ENCODE measurements around the gene ATAD1. TPM values are rescaled to one million over a fixed set of nuclear protein-coding genes. Genes with fewer than 3 reads are reported as not detected.
"Not testable (repeated sequence)": the region's sequence is repeated elsewhere in the genome, so short reads cannot be mapped to it uniquely, and the experiment has no call there.

The ATAD1 gene
- total RNA-seq, 2 experiments from 2014 or later, result 33.7 to 38.7 TPM

DNA sequence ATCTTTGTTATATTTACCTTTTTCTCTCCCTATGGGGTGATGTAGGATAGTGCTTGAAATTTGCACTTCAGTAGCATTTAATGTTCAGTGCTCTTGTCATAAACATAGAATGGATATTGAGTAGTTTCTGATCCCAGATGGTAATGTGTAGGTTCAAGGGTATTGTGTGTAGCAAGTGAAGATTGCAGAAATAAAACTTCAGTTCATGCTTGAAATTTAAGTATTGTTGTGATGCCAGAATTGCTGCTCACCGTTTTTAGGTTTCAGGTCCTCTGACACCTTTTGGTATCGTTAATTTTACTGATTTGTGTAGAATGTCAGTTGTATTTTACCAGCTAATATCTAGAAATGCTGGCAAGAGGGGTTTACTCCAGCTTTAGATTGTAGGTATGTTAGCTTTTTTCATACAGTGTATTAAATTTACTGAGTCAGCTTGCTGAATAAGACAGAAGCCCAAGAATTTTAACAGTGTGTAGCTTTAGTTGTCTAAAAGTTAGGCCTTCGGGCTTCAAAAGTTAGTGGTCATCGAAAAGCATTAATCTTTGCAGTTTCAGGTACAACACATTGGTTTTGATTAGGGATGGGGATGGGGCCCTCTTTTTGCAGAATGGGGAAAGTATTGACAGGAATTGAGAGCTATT lies 47.3 kb upstream of the ATAD1 start:
- peaks cover 67% of the 10 kb centered on the region for H3K4me1 Mint-ChIP-seq (ENCODE audit: low read depth)
- ChIA-PET CTCF (interaction anchor here (1.0 to 1.6 kb wide), 5 partner anchors 10 to 524 kb away, joined by 3 to 7 read pairs (median 4); no protein-coding TSS in a partner anchor), POLR2A (interaction anchor here (0.6 to 6.7 kb wide), 6 partner anchors 9 to 521 kb away, joined by 3 to 168 read pairs (median 10); no protein-coding TSS in a partner anchor)
- TF ChIP-seq, protein P1, sequence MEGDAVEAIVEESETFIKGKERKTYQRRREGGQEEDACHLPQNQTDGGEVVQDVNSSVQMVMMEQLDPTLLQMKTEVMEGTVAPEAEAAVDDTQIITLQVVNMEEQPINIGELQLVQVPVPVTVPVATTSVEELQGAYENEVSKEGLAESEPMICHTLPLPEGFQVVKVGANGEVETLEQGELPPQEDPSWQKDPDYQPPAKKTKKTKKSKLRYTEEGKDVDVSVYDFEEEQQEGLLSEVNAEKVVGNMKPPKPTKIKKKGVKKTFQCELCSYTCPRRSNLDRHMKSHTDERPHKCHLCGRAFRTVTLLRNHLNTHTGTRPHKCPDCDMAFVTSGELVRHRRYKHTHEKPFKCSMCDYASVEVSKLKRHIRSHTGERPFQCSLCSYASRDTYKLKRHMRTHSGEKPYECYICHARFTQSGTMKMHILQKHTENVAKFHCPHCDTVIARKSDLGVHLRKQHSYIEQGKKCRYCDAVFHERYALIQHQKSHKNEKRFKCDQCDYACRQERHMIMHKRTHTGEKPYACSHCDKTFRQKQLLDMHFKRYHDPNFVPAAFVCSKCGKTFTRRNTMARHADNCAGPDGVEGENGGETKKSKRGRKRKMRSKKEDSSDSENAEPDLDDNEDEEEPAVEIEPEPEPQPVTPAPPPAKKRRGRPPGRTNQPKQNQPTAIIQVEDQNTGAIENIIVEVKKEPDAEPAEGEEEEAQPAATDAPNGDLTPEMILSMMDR (IDR thresholded peaks at IDR 0.05), result no peak
- peak in 1 of 14 experiments; percentile 11 for DNase-seq
- no peaks in the 10 kb centered on the region for H3K9me3 Mint-ChIP-seq
- peaks cover 47% of the 10 kb centered on the region for H3K36me3 Mint-ChIP-seq (ENCODE audit: low read depth)
- peak overlapping the region; percentile 88 for H3K27ac Mint-ChIP-seq
- no peaks in the 10 kb centered on the region for H3K27me3 Mint-ChIP-seq
- ATAC-seq (ENCODE audit: poor library complexity), result no peak
- intact Hi-C loops (cut with DNase I, micrococcal nuclease), result loop anchor here in 1 of 2 experiments (1.0 to 10.0 kb wide), 3 partner anchors 9 to 949 kb away; no protein-coding TSS in a partner anchor
- H3K4me1 ChIP-seq (ENCODE audit: insufficient read depth, low read length), result peaks cover 25% of the 10 kb centered on the region
- no peak overlapping the region for H3K27ac ChIP-seq (ENCODE audit: low read depth in 1 of 2, low read length in 2 of 2)
- no peaks in the 10 kb centered on the region for H3K9me3 ChIP-seq (ENCODE audit: control insufficient read depth in 1 of 2, insufficient read depth in 1 of 2, low read length in 2 of 2)
- no peaks in the 10 kb centered on the region for H3K27me3 ChIP-seq (ENCODE audit: control insufficient read depth in 1 of 2, insufficient read depth in 2 of 2, low read length in 2 of 2)
- no peaks in the 10 kb centered on the region for H3K36me3 ChIP-seq (ENCODE audit: insufficient read depth, low read length)
- peak overlapping the region; percentile 96 for H3K4me3 Mint-ChIP-seq
- peak overlapping the region; percentile 94 for H3K4me3 ChIP-seq (ENCODE audit: low read length)

DNA sequence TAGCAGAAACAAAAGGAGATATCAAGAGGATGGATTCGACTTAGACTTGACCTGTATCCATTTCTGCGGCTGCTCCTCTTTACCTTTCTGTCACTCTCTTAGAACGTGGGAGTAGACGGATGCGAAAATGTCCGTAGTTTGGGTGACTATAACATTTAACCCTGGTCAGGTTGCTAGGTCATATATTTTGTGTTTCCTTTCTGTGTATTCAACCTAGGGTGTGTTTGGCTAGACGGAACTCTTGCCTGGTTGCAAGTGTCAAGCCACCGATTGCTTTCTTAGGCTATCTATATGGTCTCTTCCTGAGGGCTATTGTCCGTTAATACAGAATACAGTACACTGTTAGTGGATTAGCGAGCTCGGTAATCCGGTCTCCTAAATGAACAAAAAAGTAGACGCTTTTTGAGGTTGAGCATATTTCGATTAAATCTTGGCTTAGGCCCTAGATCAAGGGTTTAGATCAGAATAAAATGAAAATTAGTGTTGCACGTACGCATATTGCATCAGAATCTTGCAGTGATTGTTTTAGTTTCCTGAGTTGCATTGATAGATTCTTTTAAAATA lies 46.6 kb upstream of the ATAD1 start:
- ChIA-PET POLR2A (interaction anchor here (0.6 to 6.7 kb wide), 12 partner anchors 10 to 1537 kb away, joined by 3 to 168 read pairs (median 20); partner anchors contain the start of genes ATAD1 and RNLS), CTCF (interaction anchor here (3.6 kb wide), 1 partner anchor 46 kb away, joined by 13 read pairs; the partner anchor contains the start of gene ATAD1)
- H3K9me3 Mint-ChIP-seq, result no peaks in the 10 kb centered on the region
- no peak for ATAC-seq (ENCODE audit: poor library complexity)
- TF ChIP-seq, protein P1 (IDR thresholded peaks at IDR 0.05), result no peak
- Histone ChIP-seq H3K36me3 (ENCODE audit: insufficient read depth, low read length) (no peaks in the 10 kb centered on the region), H3K9me3 (ENCODE audit: control insufficient read depth in 1 of 2, insufficient read depth in 1 of 2, low read length in 2 of 2) (no peaks in the 10 kb centered on the region), H3K27ac (ENCODE audit: low read depth in 1 of 2, low read length in 2 of 2) (peak overlapping the region in 1 of 2 donors; percentile 8), H3K27me3 (ENCODE audit: control insufficient read depth in 1 of 2, insufficient read depth in 2 of 2, low read length in 2 of 2) (no peaks in the 10 kb centered on the region), H3K4me3 (ENCODE audit: low read length) (peak overlapping the region; percentile 94), H3K4me1 (ENCODE audit: insufficient read depth, low read length) (peaks cover 27% of the 10 kb centered on the region)
- peaks cover 65% of the 10 kb centered on the region for H3K4me1 Mint-ChIP-seq (ENCODE audit: low read depth)
- no peak for DNase-seq
- intact Hi-C loops (cut with DNase I, micrococcal nuclease), result loop anchor here (1.0 to 10.0 kb wide), 7 partner anchors 10 to 950 kb away; partner anchors contain the start of gene ATAD1 (in 1 of the 2)
- peak overlapping the region; percentile 88 for H3K27ac Mint-ChIP-seq
- H3K36me3 Mint-ChIP-seq (ENCODE audit: low read depth), result peaks cover 45% of the 10 kb centered on the region
- H3K27me3 Mint-ChIP-seq, result no peaks in the 10 kb centered on the region
- peak overlapping the region; percentile 96 for H3K4me3 Mint-ChIP-seq

DNA sequence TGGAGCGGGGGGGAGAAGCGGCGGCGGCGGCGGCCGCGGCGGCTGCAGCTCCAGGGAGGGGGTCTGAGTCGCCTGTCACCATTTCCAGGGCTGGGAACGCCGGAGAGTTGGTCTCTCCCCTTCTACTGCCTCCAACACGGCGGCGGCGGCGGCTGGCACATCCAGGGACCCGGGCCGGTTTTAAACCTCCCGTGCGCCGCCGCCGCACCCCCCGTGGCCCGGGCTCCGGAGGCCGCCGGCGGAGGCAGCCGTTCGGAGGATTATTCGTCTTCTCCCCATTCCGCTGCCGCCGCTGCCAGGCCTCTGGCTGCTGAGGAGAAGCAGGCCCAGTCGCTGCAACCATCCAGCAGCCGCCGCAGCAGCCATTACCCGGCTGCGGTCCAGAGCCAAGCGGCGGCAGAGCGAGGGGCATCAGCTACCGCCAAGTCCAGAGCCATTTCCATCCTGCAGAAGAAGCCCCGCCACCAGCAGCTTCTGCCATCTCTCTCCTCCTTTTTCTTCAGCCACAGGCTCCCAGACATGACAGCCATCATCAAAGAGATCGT lies 46.0 kb upstream of the ATAD1 start:
- CTCF ChIA-PET, result interaction anchor here (3.6 kb wide), 1 partner anchor 45 kb away, joined by 13 read pairs; the partner anchor contains the start of gene ATAD1
- H3K27ac Mint-ChIP-seq, result peak overlapping the region; percentile 88
- POLR2A ChIA-PET, result interaction anchor here (0.6 to 6.7 kb wide), 19 partner anchors 7 to 1537 kb away, joined by 3 to 168 read pairs (median 14); partner anchors contain the start of genes ATAD1 and RNLS
- H3K36me3 ChIP-seq (ENCODE audit: insufficient read depth, low read length); ATAC-seq (ENCODE audit: poor library complexity); H3K27me3 Mint-ChIP-seq; H3K9me3 Mint-ChIP-seq; H3K9me3 ChIP-seq (ENCODE audit: control insufficient read depth in 1 of 2, insufficient read depth in 1 of 2, low read length in 2 of 2); H3K27me3 ChIP-seq (ENCODE audit: control insufficient read depth in 1 of 2, insufficient read depth in 2 of 2, low read length in 2 of 2): not testable (repeated sequence)
- Histone ChIP-seq H3K4me1 (ENCODE audit: insufficient read depth, low read length) (peaks cover 23% of the 10 kb centered on the region), H3K4me3 (ENCODE audit: low read length) (peak overlapping the region; percentile 94), H3K27ac (ENCODE audit: low read depth in 1 of 2, low read length in 2 of 2) (peak overlapping the region in 1 of 2 donors; percentile 84)
- H3K4me3 Mint-ChIP-seq, result peak overlapping the region; percentile 96
- DNase-seq, result peak in 11 of 14 experiments; percentile 2 to 62 (median 23)
- intact Hi-C loops (cut with DNase I, micrococcal nuclease), result loop anchor here (2.0 to 10.0 kb wide), 8 partner anchors 47 to 951 kb away; partner anchors contain the start of gene ATAD1 (in 1 of the 2)
- H3K4me1 Mint-ChIP-seq (ENCODE audit: low read depth), result peaks cover 61% of the 10 kb centered on the region
- peaks cover 45% of the 10 kb centered on the region for H3K36me3 Mint-ChIP-seq (ENCODE audit: low read depth)

Data from CD4-positive, alpha-beta T cell (primary cell).